Tibial nerve (tissue), 4 donors: ENCODE results near the gene C16orf95. TPM values are rescaled to one million over a fixed set of nuclear protein-coding genes. Genes with fewer than 3 reads are reported as not detected.

Source experiments
- DNase-seq, 2 donors: peaks; one replicate each; pipeline ENCODE4 v3.0.0-alpha.2; 2019; ENCODE audit warnings: low spot score in 2 of 2
- H3K27ac ChIP-seq, 4 donors: fragments of 200-600 bp; sonication (generic) in 3 of 4; one replicate each; pipeline ENCODE4 v1.5.1; 2017 to 2019; ENCODE audit warnings: mild to moderate bottlenecking in 1 of 4
- H3K27me3 ChIP-seq, 2 donors: fragments of 200-600 bp; sonication (generic) in 1 of 2; one replicate each; pipeline versions ENCODE4 v1.5.1 to v1.6.0; 2017 to 2019
- H3K36me3 ChIP-seq, 3 donors: fragments of 200-600 bp; sonication (generic); one replicate each; pipeline ENCODE4 v1.5.1; 2018 to 2019
- H3K4me1 ChIP-seq, 4 donors: fragments of 200-600 bp; sonication (generic) in 3 of 4; one replicate each; pipeline ENCODE4 v1.5.1; 2017 to 2019
- H3K4me3 ChIP-seq, 4 donors: fragments of 200-600 bp; sonication (generic) in 3 of 4; one replicate each; pipeline ENCODE4 v1.5.1; 2017 to 2019; ENCODE audit warnings: mild to moderate bottlenecking in 1 of 4, moderate library complexity in 1 of 4
- H3K9me3 ChIP-seq, 4 donors: fragments of 200-600 bp; sonication (generic) in 3 of 4; one replicate each; pipeline ENCODE4 v1.5.1; 2017 to 2019
- CTCF ChIP-seq, 5 experiments: fragments of 200-600 bp in 3 of 5; fragments of 450-650 bp in 2 of 5; sonication (generic) in 3 of 5; IDR thresholded peaks; one replicate each; pipeline ENCODE4 v1.5.1; 2016 to 2019; ENCODE audit warnings: antibody characterized with exemption in 5 of 5, mild to moderate bottlenecking in 3 of 5, moderate library complexity in 2 of 5
- EP300 ChIP-seq, 2 donors: sonication (generic); formaldehyde crosslinking; IDR thresholded peaks; one replicate each; pipeline ENCODE4 v1.6.1; 2017; ENCODE audit warnings: antibody characterized with exemption in 2 of 2, mild to moderate bottlenecking in 1 of 2
- POLR2A ChIP-seq, 2 donors: fragments of 450-650 bp; IDR thresholded peaks; one replicate each; pipeline ENCODE4 v1.6.1; 2017; ENCODE audit warnings: antibody characterized with exemption in 2 of 2, mild to moderate bottlenecking in 2 of 2, moderate library complexity in 2 of 2
- WGBS, 2 donors: methylation state at CpG; one replicate each; pipeline ENCODE4 v1.1.5; 2018; 5-methylcytosine and 5-hydroxymethylcytosine counted together
- total RNA-seq, 4 donors: library from RNA; depleted of rRNA; stranded (reverse); fragments of >200 nt; gene quantifications; one replicate each; pipeline ENCODE4 v1.1.0, GENCODE V29; 2016

The C16orf95 gene
- total RNA-seq, 4 donors from 2014 or later = 0.44 to 9.8 (median 2.6) TPM

GRCh38 chr16:87337262-87337771, 20.1 kb upstream of the C16orf95 start:
- H3K36me3 ChIP-seq = peaks cover 2 to 89% (median 13%) of the 10 kb centered on the region in 3 donors
- no peak for DNase-seq
- no peak overlapping the region for H3K4me3 ChIP-seq
- H3K4me1 ChIP-seq = peaks cover 0 to 4% (median 0%) of the 10 kb centered on the region in 4 donors
- no peak for TF ChIP-seq POLR2A (IDR thresholded peaks at IDR 0.05)
- TF ChIP-seq EP300 (IDR thresholded peaks at IDR 0.05) = no peak
- TF ChIP-seq CTCF (IDR thresholded peaks at IDR 0.05) = no peak
- WGBS, 2 donors = 79 to 82% methylated on average over 16 of the region's 16 CpGs
- no peaks in the 10 kb centered on the region for H3K27me3 ChIP-seq
- H3K9me3 ChIP-seq = no peaks in the 10 kb centered on the region
- no peak overlapping the region for H3K27ac ChIP-seq

GRCh38 chr16:87336434-87337240, 19.4 kb upstream of the C16orf95 start:
- DNase-seq = no peak
- no peak overlapping the region for H3K4me3 ChIP-seq
- TF ChIP-seq CTCF (IDR thresholded peaks at IDR 0.05) = no peak
- TF ChIP-seq EP300 (IDR thresholded peaks at IDR 0.05) = no peak
- TF ChIP-seq POLR2A (IDR thresholded peaks at IDR 0.05) = no peak
- H3K36me3 ChIP-seq = peaks cover 2 to 89% (median 13%) of the 10 kb centered on the region in 3 donors
- H3K27me3 ChIP-seq = no peaks in the 10 kb centered on the region
- 77 to 91% methylated on average over 17 to 18 of the region's 19 CpGs for WGBS, 2 donors
- no peak overlapping the region for H3K27ac ChIP-seq
- H3K4me1 ChIP-seq = peaks cover 0 to 4% (median 0%) of the 10 kb centered on the region in 4 donors
- H3K9me3 ChIP-seq = no peaks in the 10 kb centered on the region

GRCh38 chr16:87335625-87336433, 18.6 kb upstream of the C16orf95 start:
- DNase-seq = no peak
- TF ChIP-seq CTCF (IDR thresholded peaks at IDR 0.05) = no peak
- Histone ChIP-seq H3K9me3 (no peaks in the 10 kb centered on the region), H3K4me1 (peaks cover 0 to 4% (median 0%) of the 10 kb centered on the region in 4 donors), H3K36me3 (peaks cover 2 to 93% (median 13%) of the 10 kb centered on the region in 3 donors), H3K27ac (no peak overlapping the region), H3K4me3 (no peak overlapping the region), H3K27me3 (no peaks in the 10 kb centered on the region)
- 83 to 88% methylated on average over 11 to 19 of the region's 19 CpGs for WGBS, 2 donors

GRCh38 chr16:87334651-87335624, 17.7 kb upstream of the C16orf95 start:
- TF ChIP-seq EP300 (IDR thresholded peaks at IDR 0.05) (no peak), POLR2A (IDR thresholded peaks at IDR 0.05) (no peak), CTCF (IDR thresholded peaks at IDR 0.05) (no peak)
- no peak for DNase-seq
- H3K4me1 ChIP-seq = peaks cover 0 to 4% (median 0%) of the 10 kb centered on the region in 4 donors
- H3K27ac ChIP-seq = no peak overlapping the region
- H3K36me3 ChIP-seq = peaks cover 2 to 95% (median 21%) of the 10 kb centered on the region in 3 donors
- no peaks in the 10 kb centered on the region for H3K9me3 ChIP-seq
- WGBS, 2 donors = 88 to 93% methylated on average over 24 of the region's 29 CpGs
- no peaks in the 10 kb centered on the region for H3K27me3 ChIP-seq
- no peak overlapping the region for H3K4me3 ChIP-seq
